K562 (cell line): ENCODE data around the gene TRIP10. TPM values are rescaled to one million over a fixed set of nuclear protein-coding genes. Genes with fewer than 3 reads are reported as not detected.
"Not testable (repeated sequence)": the region's sequence is repeated elsewhere in the genome, so short reads cannot be mapped to it uniquely, and the experiment has no call there.

Experiments used
- ATAC-seq: fragments of 200-7000 bp; cut with Tn5 transposase; 3 replicates; pipeline ENCODE4 v1.9.1; 2020; ENCODE audit warnings: moderate library complexity
- BruUV-seq: library from RNA; stranded (reverse); fragments of 400-500 nt; replicated peaks from 2 replicates; lab custom pipeline; 2021; lab: Mats Ljungman, UMichigan
- CTCF ChIA-PET: fragments of 300-600 bp; formaldehyde crosslinking; extraction: SDS; loops from one replicate; lab custom pipeline; 2021; ENCODE audit warnings: low intra/inter-chr PET ratio; lab: Yijun Ruan, JAX
- POLR2A ChIA-PET: fragments of 300-600, 350-650 bp; sonication (Branson Sonifier 250); formaldehyde crosslinking; extraction: SDS; loops from one replicate; lab custom pipeline; 2021; ENCODE audit warnings: antibody characterized with exemption, inconsistent platforms; lab: Yijun Ruan, JAX
- DNase-seq, 4 experiments: peaks; one replicate each; pipeline versions ENCODE4 v3.0.0 to v3.0.0-alpha.2; 2011 to 2018; ENCODE audit warnings: low spot score in 3 of 4, mixed read lengths in 3 of 4; ENCODE audit errors: extremely low read depth in 1 of 4
- FAIRE-seq: peaks from 2 replicates; lab custom pipeline; 2011; peaks lifted over from hg19 to GRCh38; lab: Jason Lieb, UNC
- H2AFZ ChIP-seq: 2 replicates; pipeline ENCODE4 v1.6.0; 2011; ENCODE audit warnings: low read depth, low read length, control low read depth, inconsistent platforms
- H3K27ac ChIP-seq: fragments of 200-600 bp; 3 replicates; pipeline ENCODE4 v1.8.0; 2011; ENCODE audit warnings: low read depth, mild to moderate bottlenecking, control low read depth, inconsistent platforms, low read length, moderate library complexity, mixed read lengths; ENCODE audit errors: extremely low read depth
- H3K27me3 ChIP-seq, 2 experiments: fragments of 300-600 bp in 1 of 2; 2 replicates in 1 of 2; 3 replicates in 1 of 2; pipeline versions ENCODE4 v1.6.0 to v1.8.0; 2011; ENCODE audit warnings: inconsistent platforms in 2 of 2, low read length in 2 of 2, mild to moderate bottlenecking in 1 of 2, mixed read lengths in 1 of 2, moderate library complexity in 1 of 2; ENCODE audit not compliant: control insufficient read depth in 2 of 2, insufficient read depth in 2 of 2
- H3K36me3 ChIP-seq: fragments of 300-600 bp; 3 replicates; pipeline ENCODE4 v1.8.0; 2011; ENCODE audit warnings: mild to moderate bottlenecking, low read length, inconsistent platforms; ENCODE audit not compliant: control insufficient read depth, insufficient read depth
- H3K4me1 ChIP-seq, 2 experiments: fragments of 200-600 bp in 1 of 2; replicated peaks in 1 of 2; 2 replicates in 1 of 2; 3 replicates in 1 of 2; pipeline versions ENCODE4 v1.5.1 to v1.8.0; 2011; ENCODE audit warnings: inconsistent platforms in 2 of 2, low read length in 2 of 2, mild to moderate bottlenecking in 1 of 2, mixed read lengths in 1 of 2, moderate library complexity in 1 of 2; ENCODE audit not compliant: control insufficient read depth in 2 of 2, insufficient read depth in 2 of 2
- H3K4me2 ChIP-seq: 2 replicates; pipeline ENCODE4 v1.6.1; 2011; ENCODE audit warnings: low read length, control low read depth, inconsistent platforms, mixed read lengths; ENCODE audit not compliant: insufficient read depth
- H3K4me3 ChIP-seq: fragments of 200-600 bp; sonication (generic), shearing (Covaris generic); 2 replicates; pipeline ENCODE4 v1.5.1; 2016; ENCODE audit warnings: control low read depth, inconsistent platforms
- H3K79me2 ChIP-seq: fragments of 200-600 bp; 3 replicates; pipeline ENCODE4 v1.8.0; 2011; ENCODE audit warnings: low read length, inconsistent platforms; ENCODE audit not compliant: control insufficient read depth, insufficient read depth
- H3K9ac ChIP-seq, 2 experiments: 2 replicates each; pipeline versions ENCODE4 v1.6.0 to v1.6.1; 2011; ENCODE audit warnings: low read depth in 2 of 2, low read length in 2 of 2, control low read depth in 1 of 2, inconsistent platforms in 1 of 2, mild to moderate bottlenecking in 1 of 2, mixed read lengths in 1 of 2; ENCODE audit not compliant: insufficient read depth in 1 of 2
- H3K9me1 ChIP-seq: one replicate; pipeline ENCODE4 v1.6.0; 2011; ENCODE audit warnings: inconsistent platforms, mild to moderate bottlenecking, low read length, moderate library complexity; ENCODE audit not compliant: control insufficient read depth, insufficient read depth
- H3K9me3 ChIP-seq: replicated peaks from 2 replicates; pipeline ENCODE4 v1.5.1; 2011; ENCODE audit warnings: low read depth, low read length, inconsistent platforms; ENCODE audit not compliant: control insufficient read depth, insufficient read depth
- H4K20me1 ChIP-seq: replicated peaks from 2 replicates; pipeline ENCODE4 v1.6.1; 2011; ENCODE audit warnings: low read length, inconsistent platforms, mixed read lengths; ENCODE audit not compliant: control insufficient read depth, insufficient read depth
- NEUROD1 ChIP-seq: fragments of 150-350 bp; IDR thresholded peaks from 2 replicates; pipeline ENCODE4 v1.6.1; 2014; ENCODE audit warnings: borderline replicate concordance, low read length, low read depth; ENCODE audit not compliant: partially characterized antibody
- ZBTB8A ChIP-seq: fragments of 450-650 bp; IDR thresholded peaks from 2 replicates; pipeline ENCODE4 v1.6.1; 2018; ENCODE audit warnings: mild to moderate bottlenecking, moderate library complexity; ENCODE audit not compliant: partially characterized antibody
- WGBS: fragments of 100-300 bp; shearing (Covaris generic); methylation state at CpG from one replicate; pipeline ENCODE4 v1.1.6; 2016; ENCODE audit warnings: low coverage, mixed read lengths; ENCODE audit not compliant: insufficient coverage; ENCODE audit errors: missing lambda C conversion rate; 5-methylcytosine and 5-hydroxymethylcytosine counted together
- in situ Hi-C: fragments of 300-500 bp; cut with MboI; formaldehyde crosslinking; loops from 4 replicates; pipeline ENCODE4 v1.15.0; 2018; ENCODE audit warnings: inconsistent platforms, mixed read lengths
- intact Hi-C: fragments of 100-400 bp; cut with micrococcal nuclease; formaldehyde crosslinking; loops from 2 replicates; pipeline ENCODE4 v1.14.2; 2022
- polyA plus RNA-seq, 8 experiments: library from polyadenylated mRNA; depleted of rRNA in 4 of 8; stranded (reverse) in 5 of 8; unstranded in 3 of 8; fragments of >200 nt; fragmentation: Nextera tagmentation in 2 of 8; fragmentation: Illumina TruSeq in 1 of 8; extraction: Ambion mirVana in 2 of 8; extraction: Trizol in 1 of 8; gene quantifications; 2 replicates each; pipeline versions ENCODE4 v1.2.1 to v1.2.3, GENCODE V29; 2011 to 2014; ENCODE audit warnings: inconsistent platforms in 1 of 8, missing spikeins in 1 of 8
- total RNA-seq, 7 experiments: library from RNA; depleted of rRNA in 6 of 7; stranded (reverse); fragments of >200 nt in 6 of 7; fragmentation: Illumina TruSeq in 2 of 7; extraction: Trizol in 2 of 7; gene quantifications; 2 replicates each; pipeline versions ENCODE4 v1.2.1 to v1.2.3, GENCODE V29; 2011 to 2021; ENCODE audit warnings: low replicate concordance in 1 of 7
- TF ChIP-seq, protein P1 (sequence below), 2 experiments: IDR thresholded peaks; 2 replicates each; pipeline ENCODE4 v1.6.1; 2012; ENCODE audit warnings: improper control_type of control experiment in 2 of 2, low read depth in 2 of 2, low read length in 2 of 2, borderline replicate concordance in 1 of 2
- TF ChIP-seq, protein P2 (sequence below): IDR thresholded peaks from 2 replicates; pipeline ENCODE4 v1.6.1; 2016; ENCODE audit warnings: missing genetic modification characterization, missing compliant biosample characterization

The TRIP10 gene
- total and polyA plus RNA-seq, 9 of the 15 experiments (the other 6 are each of a cell fraction or from before 2014, with no cell fraction given), result 1.2 to 66.8 (median 36.1) TPM

- TF ChIP-seq, protein P1, sequence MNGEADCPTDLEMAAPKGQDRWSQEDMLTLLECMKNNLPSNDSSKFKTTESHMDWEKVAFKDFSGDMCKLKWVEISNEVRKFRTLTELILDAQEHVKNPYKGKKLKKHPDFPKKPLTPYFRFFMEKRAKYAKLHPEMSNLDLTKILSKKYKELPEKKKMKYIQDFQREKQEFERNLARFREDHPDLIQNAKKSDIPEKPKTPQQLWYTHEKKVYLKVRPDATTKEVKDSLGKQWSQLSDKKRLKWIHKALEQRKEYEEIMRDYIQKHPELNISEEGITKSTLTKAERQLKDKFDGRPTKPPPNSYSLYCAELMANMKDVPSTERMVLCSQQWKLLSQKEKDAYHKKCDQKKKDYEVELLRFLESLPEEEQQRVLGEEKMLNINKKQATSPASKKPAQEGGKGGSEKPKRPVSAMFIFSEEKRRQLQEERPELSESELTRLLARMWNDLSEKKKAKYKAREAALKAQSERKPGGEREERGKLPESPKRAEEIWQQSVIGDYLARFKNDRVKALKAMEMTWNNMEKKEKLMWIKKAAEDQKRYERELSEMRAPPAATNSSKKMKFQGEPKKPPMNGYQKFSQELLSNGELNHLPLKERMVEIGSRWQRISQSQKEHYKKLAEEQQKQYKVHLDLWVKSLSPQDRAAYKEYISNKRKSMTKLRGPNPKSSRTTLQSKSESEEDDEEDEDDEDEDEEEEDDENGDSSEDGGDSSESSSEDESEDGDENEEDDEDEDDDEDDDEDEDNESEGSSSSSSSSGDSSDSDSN (IDR thresholded peaks at IDR 0.05; ENCODE audit: borderline replicate concordance in 1 of 2, low read depth in 2 of 2, low read length in 2 of 2), result no peak
- no peak for TF ChIP-seq ZBTB8A
- TF ChIP-seq NEUROD1, result no peak
These were observed 29.6 kb downstream of the TRIP10 start (continued) for GRCh38 chr19:6769006-6769619.

- WGBS, result 80% methylated on average over 1 of the region's 7 CpGs
- not testable (repeated sequence) for H3K27ac ChIP-seq, FAIRE-seq
These were observed 32.2 kb downstream of the TRIP10 start for GRCh38 chr19:6771648-6772027.

More at GRCh38 chr19:6771648-6772027, 32.2 kb downstream of the TRIP10 start:
- in situ Hi-C loops, POLR2A ChIA-PET, H3K4me2 ChIP-seq, H2AFZ ChIP-seq, H3K9me3 ChIP-seq, H4K20me1 ChIP-seq, H3K36me3 ChIP-seq, H3K4me3 ChIP-seq, ATAC-seq, CTCF ChIA-PET, H3K9me1 ChIP-seq, H3K27me3 ChIP-seq, H3K9ac ChIP-seq, DNase-seq, BruUV-seq: not testable (repeated sequence)
- Histone ChIP-seq H3K79me2 (peaks cover 16% of the 10 kb centered on the region), H3K4me1 (peaks cover 0 to 35% of the 10 kb centered on the region in 2 experiments; a peak in 3 of 5 replicates)
- intact Hi-C loops, result loop anchor here (2.0 kb wide), 1 partner anchor 35 kb away; the partner anchor contains the start of gene GPR108
- TF ChIP-seq, protein P2, sequence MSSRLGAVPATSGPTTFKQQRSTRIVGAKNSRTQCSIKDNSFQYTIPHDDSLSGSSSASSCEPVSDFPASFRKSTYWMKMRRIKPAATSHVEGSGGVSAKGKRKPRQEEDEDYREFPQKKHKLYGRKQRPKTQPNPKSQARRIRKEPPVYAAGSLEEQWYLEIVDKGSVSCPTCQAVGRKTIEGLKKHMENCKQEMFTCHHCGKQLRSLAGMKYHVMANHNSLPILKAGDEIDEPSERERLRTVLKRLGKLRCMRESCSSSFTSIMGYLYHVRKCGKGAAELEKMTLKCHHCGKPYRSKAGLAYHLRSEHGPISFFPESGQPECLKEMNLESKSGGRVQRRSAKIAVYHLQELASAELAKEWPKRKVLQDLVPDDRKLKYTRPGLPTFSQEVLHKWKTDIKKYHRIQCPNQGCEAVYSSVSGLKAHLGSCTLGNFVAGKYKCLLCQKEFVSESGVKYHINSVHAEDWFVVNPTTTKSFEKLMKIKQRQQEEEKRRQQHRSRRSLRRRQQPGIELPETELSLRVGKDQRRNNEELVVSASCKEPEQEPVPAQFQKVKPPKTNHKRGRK (tag), result peak; percentile 91
